DMS 273 (cell line): ENCODE results near the gene MDM2.
"Not testable (repeated sequence)": the region's sequence is repeated elsewhere in the genome, so short reads cannot be mapped to it uniquely, and the experiment has no call there.

ENCODE experiments used
- DNase-seq: peaks from one replicate; lab custom pipeline; 2025; ENCODE audit not compliant: unreplicated experiment; lab: John Stamatoyannopoulos, UW

Gene MDM2

GRCh38 chr12:68785823-68786222 lies 22.2 kb upstream of the MDM2 start:
- no peak for DNase-seq

- no peak for DNase-seq
These were observed 21.0 kb upstream of the MDM2 start for GRCh38 chr12:68786929-68787328.

GRCh38 chr12:68788554-68789143 lies 19.3 kb upstream of the MDM2 start:
- no peak for DNase-seq

GRCh38 chr12:68789144-68789878 lies 18.7 kb upstream of the MDM2 start:
- no peak for DNase-seq

GRCh38 chr12:68790081-68790951 lies 17.7 kb upstream of the MDM2 start:
- DNase-seq, result no peak

GRCh38 chr12:68790952-68791234 lies 17.1 kb upstream of the MDM2 start:
- DNase-seq, result no peak

GRCh38 chr12:68791897-68792481 lies 16.0 kb upstream of the MDM2 start:
- no peak for DNase-seq

- DNase-seq, result peak; percentile 60
These were observed 15.0 kb upstream of the MDM2 start for GRCh38 chr12:68792952-68793351.

- DNase-seq, result no peak
These were observed 14.5 kb upstream of the MDM2 start for GRCh38 chr12:68793436-68793835.

GRCh38 chr12:68793975-68794652 lies 13.9 kb upstream of the MDM2 start:
- DNase-seq, result no peak

GRCh38 chr12:68794653-68795251 lies 13.2 kb upstream of the MDM2 start:
- DNase-seq, result no peak

GRCh38 chr12:68796399-68796798 lies 11.6 kb upstream of the MDM2 start:
- DNase-seq, result no peak

- DNase-seq, result no peak
These were observed 9.1 kb upstream of the MDM2 start for GRCh38 chr12:68798882-68799234.

GRCh38 chr12:68800294-68800693 lies 7.7 kb upstream of the MDM2 start:
- DNase-seq, result no peak

GRCh38 chr12:68801124-68801523 lies 6.9 kb upstream of the MDM2 start:
- DNase-seq, result not testable (repeated sequence)

GRCh38 chr12:68802372-68802745 lies 5.6 kb upstream of the MDM2 start:
- not testable (repeated sequence) for DNase-seq

- DNase-seq, result not testable (repeated sequence)
These were observed 4.9 kb upstream of the MDM2 start for GRCh38 chr12:68802911-68803651.

GRCh38 chr12:68803948-68804656 lies 3.9 kb upstream of the MDM2 start:
- DNase-seq, result no peak
